ENCODE measurements around the gene SLC9A8.
"Not testable (repeated sequence)": the region's sequence is repeated elsewhere in the genome, so short reads cannot be mapped to it uniquely, and the experiment has no call there.

Gene SLC9A8

DNA sequence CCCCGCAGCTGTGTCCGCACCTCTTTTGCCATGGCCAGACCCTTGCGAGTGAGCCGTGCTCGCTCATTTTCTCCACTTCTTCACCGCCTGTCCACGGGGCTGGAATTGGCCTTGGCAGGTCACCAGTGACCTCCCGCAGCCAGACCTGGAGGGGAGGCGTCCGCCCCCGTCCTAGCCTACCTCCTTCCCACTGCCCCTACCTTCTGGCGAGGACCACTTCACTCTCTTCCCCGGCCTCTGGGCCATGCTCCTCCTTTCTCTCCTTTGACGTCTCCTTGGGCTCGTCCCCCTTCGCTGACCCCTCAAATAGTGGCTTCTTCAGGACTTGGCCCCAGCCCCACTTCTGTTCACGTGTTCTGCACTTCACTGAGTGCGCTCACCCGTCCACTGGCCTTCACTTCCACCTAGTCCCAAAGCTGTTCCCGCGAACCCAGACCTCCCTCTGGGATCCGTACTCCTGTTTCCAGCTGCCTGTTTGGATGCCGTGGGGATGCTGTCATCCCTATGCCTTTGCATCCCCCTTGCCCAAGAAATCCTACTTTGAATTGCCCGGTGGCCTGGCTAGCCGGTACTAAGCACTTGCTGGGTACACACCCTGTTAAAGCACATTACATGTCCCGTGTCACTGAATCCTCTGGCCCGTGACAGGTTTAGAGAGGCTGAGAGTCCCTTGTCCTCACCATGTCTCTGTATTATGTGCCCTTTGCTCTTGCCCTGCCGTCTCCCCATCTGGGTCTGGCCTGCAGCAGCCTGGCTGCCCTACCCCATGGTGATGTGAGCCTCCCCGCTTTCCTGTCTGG, 69.7 kb downstream of the SLC9A8 start:
- no peak for DNase-seq

DNA sequence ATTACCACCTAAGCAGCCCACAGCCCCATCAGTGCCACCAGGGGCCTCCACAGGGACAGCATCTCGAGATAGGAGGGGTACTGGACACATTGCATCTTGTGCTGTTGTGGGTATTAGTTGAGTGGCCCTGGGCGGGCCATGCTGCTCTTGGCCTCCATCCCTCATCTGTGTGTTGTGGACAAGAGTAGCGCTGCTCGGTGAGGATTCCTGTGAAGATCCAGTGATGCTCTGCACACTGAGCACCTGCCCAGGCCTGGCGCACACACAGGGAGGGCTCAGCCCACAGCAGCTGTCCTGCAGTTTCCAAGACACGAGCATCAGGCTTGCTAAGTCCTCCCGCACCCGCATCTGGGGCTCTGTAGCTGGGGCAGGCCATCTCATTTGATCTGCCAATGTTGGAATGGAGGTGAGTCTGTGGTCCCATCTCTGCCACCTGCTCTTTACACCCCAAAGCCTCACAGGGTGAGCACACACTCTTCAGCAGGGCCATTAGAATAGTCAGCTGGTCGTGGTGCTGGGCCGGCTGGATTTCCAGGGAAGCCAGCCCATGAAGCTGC, 70.7 kb downstream of the SLC9A8 start:
- no peak for DNase-seq

- no peak for DNase-seq
These were observed 73.1 kb downstream of the SLC9A8 start for GRCh38 chr20:49885558-49886332.

GRCh38 chr20:49886571-49887213, 74.1 kb downstream of the SLC9A8 start:
- no peak for DNase-seq

- no peak for DNase-seq
These were observed 74.9 kb downstream of the SLC9A8 start for GRCh38 chr20:49887251-49888211.

DNA sequence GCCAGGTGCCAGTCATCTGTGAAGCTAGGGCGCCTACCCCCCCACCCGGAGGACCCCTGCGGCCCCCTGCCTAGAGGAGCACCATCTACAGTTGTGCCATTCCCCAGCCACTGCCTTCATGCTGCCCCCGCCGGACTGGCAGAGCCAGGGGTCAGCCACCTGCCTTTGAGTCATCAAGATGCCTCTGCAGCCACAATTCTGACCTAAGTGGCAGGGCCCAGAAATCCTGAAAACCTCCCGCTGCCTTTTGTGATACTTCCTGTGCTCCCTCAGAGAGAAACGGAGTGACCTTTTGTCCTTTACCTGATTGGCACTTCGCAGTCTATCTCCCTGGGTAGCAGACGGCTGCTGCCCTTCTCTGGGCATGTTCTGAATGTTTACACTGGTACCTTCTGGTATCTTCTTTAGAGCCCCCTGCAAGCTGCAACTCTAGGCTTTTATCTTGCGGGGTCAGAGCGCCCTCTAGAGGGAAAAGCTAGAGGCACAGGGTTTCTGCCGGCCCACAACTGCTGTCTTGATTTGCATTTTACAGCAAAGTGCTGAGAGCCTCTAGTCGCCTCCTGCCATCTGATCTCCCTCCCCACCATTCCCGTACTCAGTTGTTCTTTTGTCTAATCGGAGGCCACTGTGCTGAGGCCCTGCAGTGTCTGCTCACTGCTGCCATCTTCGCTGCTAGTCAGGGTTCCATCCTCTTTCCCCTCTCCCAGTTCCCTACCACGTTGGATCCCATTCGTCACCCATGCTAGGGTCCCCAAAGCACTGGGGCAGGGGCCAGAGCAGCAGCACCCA, 75.8 kb downstream of the SLC9A8 start:
- peak; percentile 85 for DNase-seq

- DNase-seq = no peak
These were observed 76.6 kb downstream of the SLC9A8 start for GRCh38 chr20:49889001-49889934.

GRCh38 chr20:49889935-49890333, 77.3 kb downstream of the SLC9A8 start:
- no peak for DNase-seq

DNA sequence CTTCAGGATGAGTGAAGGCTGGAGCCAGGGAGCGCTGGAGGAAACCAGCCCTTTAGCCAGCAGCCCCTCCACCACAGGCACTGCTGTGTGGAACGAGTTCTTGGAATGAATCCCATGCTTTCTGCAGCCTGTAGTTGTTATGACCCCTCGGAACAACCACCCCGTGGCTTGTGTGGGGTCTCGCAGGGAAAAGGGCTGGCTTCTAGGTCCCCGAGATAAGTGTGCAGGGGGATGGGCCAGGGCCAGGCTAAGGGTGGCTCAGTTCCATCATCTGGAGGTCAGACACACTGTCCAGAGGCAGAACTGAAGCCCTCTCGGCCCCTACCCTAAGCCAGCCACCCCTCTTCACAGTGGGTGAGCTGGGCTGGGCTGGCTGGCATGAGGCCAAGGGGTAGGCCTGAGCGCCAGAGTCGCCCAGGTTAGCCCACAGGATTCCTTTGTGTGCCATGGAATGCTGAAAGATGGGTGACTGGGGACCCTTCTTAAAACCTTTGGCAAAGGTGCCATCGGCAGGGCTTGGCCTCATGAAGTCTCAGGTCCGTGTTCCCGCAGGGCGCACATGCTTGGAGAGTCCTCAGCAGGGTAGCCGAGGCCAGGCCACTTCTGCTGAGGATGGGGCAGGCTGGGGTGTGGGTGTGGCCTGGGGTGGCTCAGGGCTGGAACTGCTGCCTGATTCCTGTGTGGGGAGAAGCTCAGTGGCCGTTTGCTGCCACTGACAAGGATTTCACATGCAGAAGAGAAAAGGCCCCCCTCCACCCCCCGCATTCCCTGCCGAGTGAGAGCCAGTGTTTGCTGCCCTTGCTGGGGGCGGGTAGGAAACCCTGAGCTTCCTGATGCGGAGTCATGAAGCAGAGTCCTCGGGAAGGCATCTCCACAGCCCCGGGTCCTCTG, 78.1 kb downstream of the SLC9A8 start:
- DNase-seq = no peak

DNA sequence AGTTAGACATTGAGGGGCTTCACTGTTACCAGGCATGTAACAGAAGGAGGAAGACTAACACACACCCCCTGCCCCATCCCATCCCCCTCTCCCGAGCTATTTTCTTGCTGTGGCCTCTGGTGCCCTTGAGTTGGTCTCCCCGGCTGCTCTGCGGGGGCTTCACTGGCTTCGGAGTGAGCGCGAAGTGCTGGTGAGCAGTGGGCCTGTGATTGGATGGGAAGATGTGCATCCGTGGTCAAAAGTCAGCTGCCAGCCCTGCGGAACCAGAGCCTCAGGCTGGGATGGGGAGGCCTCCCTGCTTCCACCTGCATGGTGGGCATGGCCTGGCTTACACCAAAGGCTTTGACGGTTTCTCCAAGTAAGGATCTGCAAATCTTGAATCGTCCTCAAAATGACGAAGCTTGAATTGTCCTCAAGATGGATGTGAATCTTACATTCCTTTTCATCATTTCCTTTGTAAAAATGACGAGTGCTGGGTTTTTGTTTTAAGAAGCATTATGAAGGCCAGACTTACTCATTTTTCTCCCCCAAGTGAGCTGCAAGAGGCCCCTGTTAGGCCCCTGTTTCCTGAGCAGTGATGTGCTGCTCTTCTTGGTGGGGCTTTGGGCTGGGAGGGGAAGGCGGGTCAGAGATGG, 79.0 kb downstream of the SLC9A8 start:
- DNase-seq = no peak

GRCh38 chr20:49892260-49892659, 79.6 kb downstream of the SLC9A8 start:
- no peak for DNase-seq

DNA sequence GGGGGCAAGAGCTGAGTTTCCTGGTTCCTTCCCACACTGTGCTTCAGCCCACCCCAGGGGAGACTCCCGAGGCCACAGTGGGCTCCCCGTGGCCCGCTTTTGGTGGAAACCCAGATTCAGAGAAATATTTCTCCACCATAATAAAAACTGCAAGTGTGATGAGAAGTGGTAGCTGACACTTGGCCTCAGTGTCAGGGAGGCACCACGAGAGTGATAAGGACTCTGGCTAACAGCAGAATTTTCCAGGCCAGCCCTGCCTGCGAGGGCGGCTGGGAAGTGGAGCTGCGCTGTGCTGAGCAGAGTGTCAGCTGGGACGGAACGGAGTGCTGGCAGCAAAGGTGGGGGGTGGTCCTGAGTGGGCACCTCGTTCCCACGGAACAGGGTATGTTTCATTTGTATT, 80.2 kb downstream of the SLC9A8 start:
- DNase-seq = no peak

DNA sequence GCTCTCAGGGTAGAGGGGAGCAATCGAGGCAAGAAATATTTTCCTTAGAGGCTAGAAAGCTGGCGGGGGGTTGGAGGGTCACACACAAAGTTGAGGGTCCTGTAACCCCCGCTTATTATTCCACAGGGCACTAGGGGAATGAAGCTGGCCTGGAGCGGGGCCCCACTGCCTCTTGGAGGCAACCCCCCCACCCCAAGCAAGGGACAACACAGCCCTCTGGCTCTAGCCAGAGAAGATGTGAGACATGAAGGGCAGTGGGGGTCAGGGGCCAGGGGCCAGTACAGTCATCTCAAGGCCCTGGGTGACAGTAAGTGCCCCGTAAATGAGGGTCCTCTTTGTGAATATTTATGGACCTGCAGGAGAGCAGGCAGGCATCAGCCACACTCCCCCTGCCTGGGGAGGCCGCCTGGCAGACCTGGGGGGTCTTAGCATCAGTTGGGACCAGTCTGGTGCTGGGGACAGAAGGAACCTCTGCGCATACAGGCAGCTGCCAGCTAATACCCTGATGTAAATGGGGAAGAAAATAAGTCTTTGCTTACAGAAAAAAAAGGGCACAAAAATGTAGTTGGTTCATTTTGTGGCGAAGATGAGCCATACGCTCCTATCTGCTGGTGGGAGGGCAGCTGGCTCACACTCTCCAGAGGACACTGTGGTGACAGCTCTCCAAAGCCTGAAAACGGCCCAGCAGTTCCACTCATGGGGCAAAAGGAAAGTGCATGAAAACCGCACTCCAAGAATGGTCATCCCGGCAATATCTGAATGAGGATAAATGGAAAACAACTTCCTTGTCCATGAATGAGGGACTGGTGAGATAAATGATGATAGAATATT, 80.8 kb downstream of the SLC9A8 start:
- no peak for DNase-seq

DNA sequence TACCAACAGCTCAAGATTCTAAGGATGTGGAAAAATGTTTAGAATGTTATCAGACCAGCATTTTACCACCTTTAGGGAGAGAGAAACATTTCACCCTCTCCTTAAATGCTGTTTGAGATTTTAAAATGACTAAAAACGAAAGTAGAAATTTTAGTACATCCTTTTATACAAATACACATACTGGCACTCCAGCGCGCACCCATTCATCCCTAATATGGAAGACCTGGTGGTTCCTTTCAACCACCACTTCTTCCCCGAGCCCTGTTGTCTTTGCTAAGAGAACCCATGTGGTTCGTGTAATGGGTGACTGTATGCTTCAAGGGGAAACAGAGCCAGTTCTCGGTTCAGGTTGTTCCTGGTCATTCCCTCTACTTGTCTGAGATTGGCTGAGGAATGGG, 81.4 kb downstream of the SLC9A8 start:
- no peak for DNase-seq

GRCh38 chr20:49895474-49896093, 83.0 kb downstream of the SLC9A8 start:
- DNase-seq = not testable (repeated sequence)

DNA sequence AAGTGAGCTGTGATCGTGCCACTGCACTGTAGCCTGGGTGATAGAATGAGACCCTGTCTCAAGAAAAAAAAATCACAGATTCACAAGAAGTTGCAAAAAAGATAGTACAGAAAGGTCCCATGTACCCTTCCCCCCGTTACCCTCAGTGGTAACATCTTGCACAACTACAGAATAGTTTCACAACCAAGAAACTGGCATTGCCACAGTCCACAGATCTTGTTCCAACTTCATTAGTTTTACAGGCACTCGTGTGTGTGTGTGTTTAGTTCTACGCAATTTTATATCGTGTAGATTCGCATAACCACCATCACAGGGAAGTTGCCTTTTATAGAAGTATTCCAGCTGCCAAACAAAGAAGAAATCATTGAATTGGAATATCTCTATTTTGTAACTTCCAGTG, 83.6 kb downstream of the SLC9A8 start:
- no peak for DNase-seq
